ENCODE results near the gene APP. TPM values are rescaled to one million over a fixed set of nuclear protein-coding genes. Genes with fewer than 3 reads are reported as not detected.
A peak's percentile ranks its signal among the peaks of the same experiment; 100 is the strongest.

Gene APP
- total RNA-seq, 1 experiment from 2014 or later: 369 TPM

DNA sequence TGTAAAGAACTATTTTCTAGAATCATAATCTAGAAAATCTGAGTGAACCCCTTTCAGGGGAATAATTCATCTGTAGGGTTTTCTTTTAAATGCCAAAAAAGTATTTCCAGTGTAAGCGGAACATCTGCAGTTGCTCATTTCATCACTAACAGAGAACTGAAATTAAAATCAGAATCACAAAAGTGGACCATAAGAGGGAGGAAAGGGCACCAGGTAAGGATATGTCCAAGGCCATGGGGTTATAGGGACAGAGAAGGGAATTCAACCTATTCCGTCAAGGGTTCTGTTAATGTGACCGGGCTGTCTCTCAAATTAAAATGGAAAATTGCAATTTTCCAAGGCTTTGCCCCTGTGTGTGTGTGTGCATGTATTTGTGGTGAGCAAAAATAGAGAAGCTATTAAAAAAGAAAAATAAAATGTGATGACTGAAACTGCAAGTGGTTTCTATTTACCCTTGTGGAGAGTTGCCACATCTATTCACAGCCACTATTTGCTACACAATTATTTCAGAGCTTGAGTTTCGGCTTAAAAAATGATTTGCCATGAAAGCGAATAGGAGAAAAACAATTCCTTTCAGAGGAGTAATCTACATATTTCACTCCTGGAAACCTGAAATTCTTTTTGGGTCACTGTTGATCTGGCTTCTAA lies 53.1 kb downstream of the APP start:
- in situ Hi-C loops (cut with HindIII; ENCODE audit: low pct_unique_long_range_greater_than_20kb, low sequenced_read_pairs): no loop called here
- no peak for DNase-seq (ENCODE audit: low read depth, low spot score)

DNA sequence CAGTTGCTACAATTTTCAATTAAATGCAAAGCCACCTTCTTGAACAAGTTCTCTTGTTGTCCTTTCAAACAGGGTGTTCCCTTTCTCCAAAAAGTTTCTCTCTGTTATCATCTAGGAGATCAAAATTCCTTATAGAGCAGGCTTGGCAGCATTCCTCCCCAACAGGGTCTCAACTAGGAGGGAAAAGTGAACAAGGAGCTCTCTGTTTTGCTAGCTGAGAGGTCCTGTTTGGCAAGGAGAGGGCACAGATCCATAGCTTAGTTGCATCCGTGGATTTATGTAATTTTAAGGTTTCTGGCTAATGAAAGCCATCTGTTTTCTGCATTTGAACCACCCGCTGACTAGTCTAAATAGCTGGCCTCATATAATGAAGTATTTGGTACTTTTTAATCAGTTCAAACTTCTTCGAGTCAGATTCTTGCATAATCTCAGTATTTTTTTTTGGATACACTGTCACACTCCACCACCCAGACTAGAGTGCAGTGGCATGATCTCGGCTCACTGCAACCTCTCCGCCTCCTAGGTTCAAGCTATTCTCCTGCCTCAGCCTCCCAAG lies 54.0 kb downstream of the APP start:
- in situ Hi-C loops (cut with HindIII; ENCODE audit: low pct_unique_long_range_greater_than_20kb, low sequenced_read_pairs): no loop called here
- peak; percentile 91 for DNase-seq (ENCODE audit: low read depth, low spot score)

DNA sequence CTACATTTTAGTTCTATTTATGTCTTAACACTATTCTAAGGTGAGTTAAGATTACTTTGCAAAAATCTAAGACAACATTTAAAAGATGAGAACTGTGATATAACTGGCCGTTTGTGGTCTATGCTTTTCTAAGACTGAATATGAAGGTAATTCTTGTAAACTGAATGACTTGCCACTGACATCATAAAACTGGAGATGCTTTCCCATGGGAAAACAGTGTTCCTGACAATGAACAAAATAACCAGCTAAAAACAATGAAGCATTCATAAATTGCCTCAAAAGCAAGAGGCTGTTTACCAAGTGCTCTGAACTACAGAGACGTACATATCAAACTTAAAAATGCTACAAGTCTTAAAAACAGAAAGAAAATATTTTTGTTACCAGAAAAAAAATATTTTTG lies 54.7 kb downstream of the APP start:
- peak; percentile 95 for DNase-seq (ENCODE audit: low read depth, low spot score)
- in situ Hi-C loops (cut with HindIII; ENCODE audit: low pct_unique_long_range_greater_than_20kb, low sequenced_read_pairs): no loop called here

DNA sequence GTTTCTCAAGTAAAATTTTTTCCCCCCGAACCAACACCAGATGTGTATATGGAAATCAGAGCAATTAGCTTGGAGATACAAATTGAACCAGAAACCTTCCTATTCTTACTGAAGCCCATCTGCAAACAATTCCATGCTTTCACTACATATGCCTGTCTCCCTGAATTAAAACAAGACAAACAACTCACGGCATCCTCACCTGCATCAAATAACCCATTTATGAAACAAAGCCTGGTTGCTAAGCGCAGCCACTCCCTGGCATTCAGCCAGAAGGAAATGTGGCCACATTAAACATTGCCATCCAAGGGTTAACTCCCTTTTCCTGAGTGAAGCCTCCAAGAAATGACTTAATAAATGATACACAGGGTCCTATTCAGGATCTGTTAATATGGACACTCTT lies 55.3 kb downstream of the APP start:
- in situ Hi-C loops (cut with HindIII; ENCODE audit: low pct_unique_long_range_greater_than_20kb, low sequenced_read_pairs): no loop called here
- DNase-seq (ENCODE audit: low read depth, low spot score): peak; percentile 72

DNA sequence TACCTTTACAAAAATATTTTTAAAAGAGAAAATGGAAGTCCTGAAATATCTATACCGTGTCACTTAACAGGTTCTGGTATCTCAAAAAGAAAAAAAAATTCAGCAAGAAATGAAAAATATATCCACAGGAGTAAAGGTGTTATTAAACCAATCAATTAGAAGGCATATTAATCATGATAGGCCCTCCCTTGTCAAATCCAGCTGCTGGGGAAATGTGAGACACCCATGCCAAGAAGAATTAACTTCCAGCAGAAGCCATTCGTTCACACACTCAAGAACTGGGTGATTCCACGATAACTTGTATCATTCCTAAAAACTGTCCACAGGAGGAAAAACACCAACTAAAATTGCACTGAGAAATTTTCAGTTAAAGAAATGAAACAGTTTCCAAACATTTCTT lies 57.6 kb downstream of the APP start:
- DNase-seq (ENCODE audit: low read depth, low spot score): no peak
- in situ Hi-C loops (cut with HindIII; ENCODE audit: low pct_unique_long_range_greater_than_20kb, low sequenced_read_pairs): no loop called here

DNA sequence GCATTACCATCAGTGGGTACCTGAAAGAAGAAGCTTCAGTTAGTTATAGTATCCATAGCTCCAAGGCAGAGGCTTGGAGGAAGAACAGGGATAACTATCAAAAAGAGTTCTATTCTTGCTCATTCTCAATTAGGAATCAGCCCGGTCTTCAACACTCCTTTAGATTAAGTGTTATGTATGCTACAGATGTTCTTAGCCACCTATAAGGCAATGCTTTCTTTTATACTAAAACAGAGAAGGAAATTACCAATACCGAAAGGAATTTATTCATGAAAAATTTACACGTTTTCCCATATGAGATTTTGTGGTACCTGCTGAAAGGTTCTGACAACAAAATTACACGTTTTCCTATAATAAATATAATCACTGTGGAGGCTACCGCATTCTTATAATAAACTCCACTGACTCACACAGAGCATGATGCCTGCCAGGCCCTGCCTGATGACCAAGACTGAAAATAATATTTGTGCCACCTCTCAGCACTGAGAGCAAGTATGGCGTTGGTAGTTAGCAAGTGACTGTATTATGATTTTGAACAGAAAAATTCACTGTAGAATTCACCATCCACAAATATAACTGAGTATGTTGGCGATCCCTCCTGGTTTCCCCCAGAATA lies 58.3 kb downstream of the APP start:
- in situ Hi-C loops (cut with HindIII; ENCODE audit: low pct_unique_long_range_greater_than_20kb, low sequenced_read_pairs): no loop called here
- DNase-seq (ENCODE audit: low read depth, low spot score): no peak

DNA sequence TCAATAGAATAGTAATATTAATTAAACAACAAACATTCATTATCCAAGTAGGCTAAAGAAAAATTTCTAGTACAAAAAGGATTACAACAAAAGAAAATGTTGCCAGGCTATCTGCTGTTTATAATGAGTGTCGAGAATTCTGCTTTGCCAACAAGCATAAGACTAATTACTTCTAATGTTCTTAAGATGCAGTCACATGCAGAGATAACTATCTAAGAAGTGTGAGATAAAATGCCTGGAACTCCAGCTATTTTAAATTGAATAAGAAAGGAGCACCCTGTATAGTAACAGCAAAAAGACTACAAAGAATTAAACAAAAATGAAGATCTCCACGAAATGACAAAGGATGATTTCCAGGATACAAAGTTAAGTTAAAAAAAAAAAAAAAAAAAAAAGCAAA lies 59.9 kb downstream of the APP start:
- no peak for DNase-seq (ENCODE audit: low read depth, low spot score)
- in situ Hi-C loops (cut with HindIII; ENCODE audit: low pct_unique_long_range_greater_than_20kb, low sequenced_read_pairs): no loop called here

DNA sequence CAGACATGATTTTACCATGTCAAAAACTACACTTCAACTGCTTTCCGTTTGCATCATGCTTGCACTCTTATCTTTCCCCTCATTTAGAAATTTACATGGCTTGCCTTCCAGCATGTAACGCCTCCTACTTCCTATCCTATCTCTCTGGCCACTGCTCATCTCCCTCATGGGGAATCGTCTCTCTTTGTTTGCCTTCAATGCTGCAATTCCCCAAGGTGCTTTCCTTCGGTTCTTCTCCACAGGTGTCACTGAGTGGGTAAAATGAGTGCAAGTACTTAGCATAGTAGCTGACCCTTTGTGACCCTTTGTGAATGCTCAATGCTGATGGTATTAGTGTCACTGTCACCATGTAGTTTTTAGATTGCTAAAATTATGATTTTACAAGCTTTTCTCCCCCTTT lies 63.1 kb downstream of the APP start:
- no peak for DNase-seq (ENCODE audit: low read depth, low spot score)
- in situ Hi-C loops (cut with HindIII; ENCODE audit: low pct_unique_long_range_greater_than_20kb, low sequenced_read_pairs): no loop called here

DNA sequence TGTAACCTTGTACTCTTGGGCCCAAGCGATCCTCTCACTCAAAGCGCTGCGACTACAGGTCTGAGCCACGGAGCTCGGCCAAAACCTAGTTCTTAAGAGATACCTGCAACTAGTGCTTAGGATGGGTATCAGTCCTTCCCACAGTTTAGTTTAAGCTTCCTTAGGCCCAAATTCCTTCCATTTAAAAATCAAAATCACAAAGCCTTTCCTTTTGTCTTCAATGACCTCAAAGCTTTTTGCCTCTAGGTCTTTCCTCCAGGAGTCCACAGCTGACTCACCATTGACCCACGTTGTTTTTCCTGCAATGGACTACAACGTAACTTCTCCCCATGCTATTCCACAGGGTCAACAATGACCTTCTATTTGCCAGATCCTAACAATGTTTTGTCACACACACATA lies 64.0 kb downstream of the APP start:
- no peak for DNase-seq (ENCODE audit: low read depth, low spot score)
- in situ Hi-C loops (cut with HindIII; ENCODE audit: low pct_unique_long_range_greater_than_20kb, low sequenced_read_pairs): no loop called here

DNA sequence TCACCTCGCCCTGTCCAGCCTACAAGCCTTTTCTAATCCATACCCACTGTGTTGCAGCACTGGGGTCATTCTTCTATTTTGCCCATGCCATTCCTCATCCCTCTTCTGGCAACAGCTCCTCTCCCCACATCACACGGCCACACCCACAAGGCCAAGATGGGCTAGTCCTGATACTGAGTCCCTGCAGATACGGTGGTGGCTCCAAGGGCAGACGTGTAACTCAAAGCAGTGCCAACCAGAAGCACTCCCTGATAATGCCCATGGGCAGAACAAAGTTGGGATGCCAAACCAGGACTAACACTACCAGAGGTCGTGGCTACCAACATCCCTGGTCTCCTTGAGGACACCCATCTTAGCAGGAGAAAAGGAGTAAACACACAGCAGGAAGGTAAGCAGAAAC lies 64.8 kb downstream of the APP start:
- in situ Hi-C loops (cut with HindIII; ENCODE audit: low pct_unique_long_range_greater_than_20kb, low sequenced_read_pairs): no loop called here
- DNase-seq (ENCODE audit: low read depth, low spot score): no peak

DNA sequence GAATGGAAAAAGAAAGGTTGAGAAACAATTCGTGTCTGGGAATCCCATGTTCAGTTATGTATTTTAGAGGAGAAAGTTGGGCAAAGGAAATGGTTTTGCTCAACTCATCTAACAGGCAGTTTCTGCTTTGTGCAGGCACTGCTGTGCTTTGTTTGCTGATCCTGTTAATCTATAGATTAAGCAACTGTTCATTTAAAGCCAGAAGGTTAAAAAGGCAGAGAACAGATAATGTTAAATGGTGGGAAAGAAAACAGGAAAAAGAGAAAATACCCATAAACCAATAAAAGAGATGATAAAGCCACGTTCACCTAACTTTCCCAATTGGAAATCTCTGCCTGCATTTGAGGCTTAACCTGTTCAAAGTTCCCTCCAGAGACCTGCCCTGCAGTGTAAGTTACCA lies 70.0 kb downstream of the APP start:
- no peak for DNase-seq (ENCODE audit: low read depth, low spot score)
- in situ Hi-C loops (cut with HindIII; ENCODE audit: low pct_unique_long_range_greater_than_20kb, low sequenced_read_pairs): no loop called here

DNA sequence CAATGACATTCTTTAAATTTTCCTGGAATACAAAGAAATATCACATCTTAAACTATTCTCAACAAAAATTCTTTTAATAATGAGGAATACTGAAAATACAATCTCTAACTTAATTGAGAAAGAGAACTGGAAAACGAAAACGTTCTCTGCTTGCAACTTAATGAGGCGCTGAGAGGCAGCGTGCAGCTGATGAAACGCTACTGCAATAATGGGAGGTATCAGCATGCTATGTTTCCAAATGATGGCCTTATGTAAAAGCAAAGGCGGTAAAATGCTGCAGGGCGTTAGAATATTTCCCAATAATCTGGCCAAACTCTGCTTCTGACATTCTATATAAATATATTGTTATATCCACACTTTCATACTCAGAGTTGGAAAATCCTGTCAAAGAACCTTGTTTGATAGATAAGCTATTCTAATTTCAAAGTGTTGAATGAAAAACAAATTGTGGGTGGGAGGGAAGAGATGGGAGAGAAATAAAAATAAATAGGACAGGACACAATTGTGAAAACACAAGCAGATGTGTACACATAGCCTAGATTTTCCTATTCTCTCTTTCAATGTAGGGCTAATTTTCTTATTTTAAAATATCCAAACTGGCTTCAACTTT lies 70.9 kb downstream of the APP start:
- in situ Hi-C loops (cut with HindIII; ENCODE audit: low pct_unique_long_range_greater_than_20kb, low sequenced_read_pairs): no loop called here
- peak; percentile 67 for DNase-seq (ENCODE audit: low read depth, low spot score)

DNA sequence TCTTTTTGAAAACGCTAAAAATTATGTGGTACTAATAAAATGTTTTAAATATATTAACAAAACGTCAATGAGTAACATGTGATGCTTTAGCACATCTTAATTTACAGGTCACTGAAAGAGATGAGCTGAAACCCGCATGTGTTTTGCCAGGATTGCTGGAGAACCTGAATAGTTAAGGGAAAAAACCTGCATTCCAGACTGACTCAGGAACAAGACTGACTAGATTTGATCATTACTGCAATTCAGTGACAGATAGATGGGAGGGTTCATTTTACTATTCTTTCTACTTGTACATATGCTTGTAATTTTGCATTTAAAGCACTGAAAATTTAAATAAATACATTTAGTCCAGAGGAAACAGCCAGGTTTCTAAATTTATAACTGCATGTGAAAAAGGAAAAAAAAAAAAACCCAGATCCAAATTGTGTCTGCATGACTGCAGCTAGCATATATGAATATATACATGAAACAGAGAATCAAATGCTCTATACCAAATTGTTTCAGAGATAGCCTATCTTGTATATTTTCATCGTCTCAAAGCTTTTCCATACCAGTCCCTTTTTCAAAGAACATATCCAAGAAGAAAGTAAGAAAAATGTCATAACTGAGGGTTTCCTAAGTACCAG lies 71.7 kb downstream of the APP start:
- in situ Hi-C loops (cut with HindIII; ENCODE audit: low pct_unique_long_range_greater_than_20kb, low sequenced_read_pairs): no loop called here
- DNase-seq (ENCODE audit: low read depth, low spot score): no peak

DNA sequence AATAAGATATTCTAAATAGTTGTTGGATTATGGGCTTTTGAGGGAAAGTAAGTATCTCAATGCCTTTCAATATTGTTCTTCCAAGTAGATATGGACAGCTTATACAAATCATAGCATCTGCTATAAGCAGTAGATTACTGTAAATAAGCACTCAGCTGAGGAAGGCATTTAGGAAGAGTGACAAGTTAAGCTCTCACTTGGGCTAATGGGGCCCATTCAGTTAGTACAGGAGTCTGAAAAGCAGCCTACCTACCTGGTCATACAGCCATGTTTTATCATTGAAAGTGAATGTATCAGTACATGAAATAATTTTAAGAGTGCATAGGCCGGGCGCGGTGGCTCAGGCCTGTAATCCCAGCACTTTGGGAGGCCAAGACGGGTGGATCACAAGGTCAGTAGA lies 73.1 kb downstream of the APP start:
- in situ Hi-C loops (cut with HindIII; ENCODE audit: low pct_unique_long_range_greater_than_20kb, low sequenced_read_pairs): no loop called here
- no peak for DNase-seq (ENCODE audit: low read depth, low spot score)

DNA sequence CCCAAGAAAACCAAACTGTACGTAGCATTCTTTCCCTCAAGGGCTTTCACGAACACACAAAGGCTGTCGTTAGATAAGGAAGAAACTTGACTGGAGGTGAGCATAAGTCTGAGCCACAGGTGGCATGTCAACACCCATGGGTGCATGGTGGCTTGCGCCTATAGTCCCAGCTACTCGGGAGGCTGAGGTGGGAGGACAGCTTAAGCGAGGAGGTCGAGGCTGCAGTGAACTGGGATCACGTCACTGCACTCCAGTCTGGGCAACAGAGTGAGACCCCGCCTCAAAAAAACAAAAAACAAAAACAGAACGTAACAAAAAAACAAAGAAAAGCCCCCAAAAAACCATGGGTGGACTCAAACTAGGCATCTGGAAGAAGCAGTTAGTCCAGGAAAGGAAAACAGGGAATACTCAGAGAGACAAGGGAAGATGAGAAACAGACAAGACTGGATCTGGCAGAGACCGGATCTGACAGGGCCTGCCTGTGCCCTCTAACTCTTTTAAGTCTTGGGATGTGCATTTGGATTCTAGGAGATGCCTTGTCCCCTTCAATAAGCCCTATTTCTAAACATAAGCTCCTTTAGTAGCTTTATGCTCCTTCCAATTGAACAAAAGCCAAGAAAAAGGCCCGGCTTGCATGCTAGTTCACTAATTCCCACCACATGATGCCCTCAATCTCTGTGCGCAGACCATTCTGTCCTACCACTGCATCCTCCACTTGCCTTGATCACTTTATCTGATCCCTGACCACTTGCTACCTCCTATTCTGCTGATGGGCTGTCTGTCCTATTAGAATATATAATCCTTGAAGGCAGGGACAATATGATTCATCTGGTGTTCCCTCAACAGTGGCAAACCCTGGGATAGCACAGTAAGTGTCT lies 73.8 kb downstream of the APP start:
- DNase-seq (ENCODE audit: low read depth, low spot score): no peak
- in situ Hi-C loops (cut with HindIII; ENCODE audit: low pct_unique_long_range_greater_than_20kb, low sequenced_read_pairs): no loop called here

DNA sequence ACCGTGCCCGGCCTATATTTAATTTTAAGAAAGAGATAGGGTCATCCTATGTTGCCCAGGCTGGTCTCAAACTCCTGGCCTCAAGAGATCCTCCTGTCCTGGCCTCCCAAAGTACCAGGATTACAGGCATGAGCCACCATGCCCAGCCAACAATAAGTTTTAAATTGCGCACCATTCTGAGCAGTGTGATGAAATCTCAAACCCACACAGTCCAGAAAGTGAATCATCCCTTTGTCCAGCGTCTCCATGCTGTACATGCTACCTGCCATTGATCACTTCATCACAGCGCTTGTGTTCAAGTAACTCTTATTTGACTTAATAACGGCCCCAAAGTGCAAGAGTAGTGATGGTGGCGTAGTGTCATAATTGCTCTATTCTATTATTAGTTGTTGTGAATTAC lies 75.4 kb downstream of the APP start:
- in situ Hi-C loops (cut with HindIII; ENCODE audit: low pct_unique_long_range_greater_than_20kb, low sequenced_read_pairs): no loop called here
- DNase-seq (ENCODE audit: low read depth, low spot score): no peak

DNA sequence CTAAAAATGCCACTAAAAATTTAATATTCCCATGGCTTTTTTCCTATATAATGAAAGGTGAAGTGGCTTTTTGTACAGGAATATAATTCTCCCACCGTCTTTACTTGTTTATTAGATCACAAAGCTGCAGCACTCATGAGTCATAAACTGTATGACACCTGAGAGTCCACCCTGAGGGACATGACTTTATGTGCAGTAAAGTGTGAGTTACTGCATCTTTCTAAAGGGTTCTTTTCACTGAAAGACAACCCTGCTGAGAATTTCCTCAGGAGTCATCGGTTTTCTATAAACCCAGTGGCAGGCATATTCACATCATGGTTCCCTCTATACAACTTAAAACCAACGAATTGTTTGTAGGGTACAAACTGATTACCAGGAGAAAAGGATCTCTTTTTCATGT lies 77.4 kb downstream of the APP start:
- in situ Hi-C loops (cut with HindIII; ENCODE audit: low pct_unique_long_range_greater_than_20kb, low sequenced_read_pairs): no loop called here
- DNase-seq (ENCODE audit: low read depth, low spot score): no peak

DNA sequence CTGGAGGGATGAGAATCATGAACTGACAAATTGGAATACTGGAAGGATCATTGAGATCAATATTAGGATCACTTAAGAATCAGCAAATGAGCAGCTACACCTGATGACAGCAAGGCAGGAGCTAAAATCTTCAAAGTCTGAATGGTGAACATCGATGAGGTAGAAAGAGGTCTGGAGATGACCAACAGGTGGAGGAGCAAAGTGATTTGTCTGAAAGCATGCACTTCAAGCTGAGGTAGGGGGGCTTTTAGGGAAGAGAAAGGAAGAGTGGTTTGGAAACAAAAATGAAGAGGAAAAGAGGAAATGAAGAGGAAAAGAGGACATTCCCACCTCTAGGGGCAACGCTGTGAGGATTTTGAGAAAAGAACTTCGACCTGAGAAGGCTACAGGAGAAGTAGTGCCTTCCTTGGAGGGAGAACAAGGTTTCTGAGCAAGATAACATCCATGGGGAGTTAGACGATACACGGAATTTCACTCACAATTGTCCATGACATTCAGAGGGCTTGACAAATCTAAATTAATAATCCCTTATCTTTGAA lies 79.0 kb downstream of the APP start:
- in situ Hi-C loops (cut with HindIII; ENCODE audit: low pct_unique_long_range_greater_than_20kb, low sequenced_read_pairs): no loop called here
- no peak for DNase-seq (ENCODE audit: low read depth, low spot score)
